ENCODE data around the gene SPSB2. TPM values are rescaled to one million over a fixed set of nuclear protein-coding genes. Genes with fewer than 3 reads are reported as not detected.

The SPSB2 gene
- total and polyA plus RNA-seq, 7 experiments from 2014 or later, result 5.1 to 20.2 (median 11.2) TPM

DNA sequence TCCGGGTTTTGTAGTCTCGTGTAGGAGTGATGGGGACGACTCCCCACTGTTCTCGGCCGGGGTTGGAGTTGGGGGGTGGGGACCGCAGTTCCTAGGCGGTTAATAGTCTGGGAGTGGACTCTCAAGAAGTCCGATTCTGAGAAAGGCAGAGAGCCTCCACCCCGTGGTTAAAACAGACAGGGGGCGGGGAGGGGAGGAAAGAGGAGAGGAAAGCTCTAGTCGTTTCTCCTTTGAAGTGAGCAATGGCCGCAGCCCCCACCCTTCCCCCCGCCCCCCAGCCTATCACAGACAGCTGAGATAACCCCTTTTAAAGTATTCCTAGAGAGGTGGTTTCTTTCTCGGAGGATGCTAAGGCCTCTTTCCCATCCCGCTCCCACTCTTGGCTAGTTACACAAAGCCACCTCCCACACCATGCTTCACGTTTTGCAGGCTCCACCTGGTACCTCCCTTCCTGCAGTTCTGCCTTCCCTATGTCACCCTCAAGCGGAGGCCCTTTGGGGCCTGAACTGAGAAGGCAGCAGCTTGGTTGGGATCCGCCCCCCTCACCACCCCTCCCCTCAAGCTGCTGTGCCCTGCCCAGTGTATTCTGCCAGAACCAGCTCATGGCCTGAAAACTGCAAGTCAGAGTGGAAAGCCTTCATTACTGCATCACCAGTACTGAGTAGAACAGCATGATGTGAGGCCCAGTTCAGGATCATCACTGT lies 20.3 kb downstream of the SPSB2 start:
- no peaks in the 10 kb centered on the region for H3K9me3 ChIP-seq (ENCODE audit: control insufficient read depth in 2 of 3, low read length in 3 of 3)
- Mint-ChIP-seq H3K27me3 (no peaks in the 10 kb centered on the region), H3K4me1 (peaks cover 18 to 36% (median 31%) of the 10 kb centered on the region in 7 donors), H3K9me3 (no peaks in the 10 kb centered on the region), H3K4me3 (peak overlapping the region; percentile 89 to 100 (median 94)), H3K27ac (peak overlapping the region; percentile 89 to 99 (median 97)), H3K36me3 (peaks cover 7 to 23% (median 7%) of the 10 kb centered on the region in 5 donors)
- peak overlapping the region; percentile 87 for H3K4me3 ChIP-seq (ENCODE audit: low read length)
- intact Hi-C loops (cut with micrococcal nuclease), result loop anchor here (1.0 to 5.0 kb wide), 22 partner anchors 14 to 360 kb away; partner anchors contain the start of genes CHD4 (in 2 of the 2), COPS7A (in 2 of the 2), EMG1 (in 2 of the 2) and ING4 (in 2 of the 2)
- H3K27ac ChIP-seq (ENCODE audit: low read depth, low read length), result peak overlapping the region; percentile 70
- peaks cover 10 to 29% (median 11%) of the 10 kb centered on the region in 3 experiments for H3K36me3 ChIP-seq (ENCODE audit: control insufficient read depth in 2 of 3, insufficient read depth in 3 of 3, low read length in 3 of 3)
- ChIA-PET POLR2A (interaction anchor here (0.6 to 4.4 kb wide), 29 partner anchors 8 to 1228 kb away, joined by 3 to 90 read pairs (median 9); partner anchors contain the start of genes C12orf57, CD4, COPS7A and MLF2), CTCF (interaction anchor here (0.6 to 5.3 kb wide), 11 partner anchors 12 to 499 kb away, joined by 3 to 40 read pairs (median 5); partner anchors contain the start of genes MLF2, SPSB2 and TPI1)
- DNase-seq (peak in 8 of 9 donors; percentile 38 to 73 (median 53)), ATAC-seq (no peak)
- H3K4me1 ChIP-seq (ENCODE audit: control insufficient read depth in 2 of 2, insufficient read depth in 2 of 2, low read length in 2 of 2), result peaks cover 16 to 18% of the 10 kb centered on the region in 2 donors
- no peaks in the 10 kb centered on the region for H3K27me3 ChIP-seq (ENCODE audit: control insufficient read depth in 2 of 2, insufficient read depth in 2 of 2, low read length in 2 of 2)

DNA sequence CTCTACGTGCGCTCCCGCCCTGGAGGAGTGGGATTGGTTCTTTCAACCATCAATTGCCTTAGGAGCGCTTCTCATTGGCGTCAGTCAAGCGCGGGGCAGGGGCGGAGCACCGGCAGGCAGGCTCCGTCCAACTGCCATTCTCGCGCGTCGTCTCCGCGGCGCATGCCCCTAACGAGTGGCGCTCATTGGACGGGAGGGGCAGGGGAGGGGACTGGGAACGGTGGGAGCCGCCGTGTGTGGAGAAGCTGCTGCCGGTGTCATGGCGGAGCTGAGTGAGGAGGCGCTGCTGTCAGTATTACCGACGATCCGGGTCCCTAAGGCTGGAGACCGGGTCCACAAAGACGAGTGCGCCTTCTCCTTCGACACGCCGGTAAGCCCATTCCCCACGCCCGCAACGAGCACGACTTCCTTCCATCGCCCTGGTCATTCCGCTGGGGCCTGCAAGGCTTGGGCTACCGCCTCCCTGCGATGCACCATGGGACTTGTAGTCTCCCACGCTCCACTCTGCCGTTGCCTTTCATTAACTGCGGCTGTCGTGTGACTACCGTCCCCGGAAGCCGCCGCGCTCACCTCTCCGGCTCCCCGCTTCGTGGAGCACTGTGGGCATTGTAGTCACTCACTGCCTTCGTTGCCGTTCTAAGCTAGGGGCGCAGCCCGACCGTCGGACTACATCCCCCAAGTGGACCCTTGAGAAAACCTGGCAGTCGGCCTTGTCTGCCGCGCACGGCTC lies 21.0 kb downstream of the SPSB2 start, which contains the start of gene USP5:
USP5 (plus strand) TSS at position 230 of the 730 bp plus-strand sequence; CDS start at position 260, 30 bp downstream.
- ChIA-PET POLR2A (interaction anchor here (0.6 to 4.4 kb wide), 42 partner anchors 9 to 1229 kb away, joined by 3 to 90 read pairs (median 4); partner anchors contain the start of genes C12orf57, CD4, COPS7A and ENO2), CTCF (interaction anchor here (0.6 to 5.3 kb wide), 17 partner anchors 13 to 256 kb away, joined by 3 to 40 read pairs (median 5); partner anchors contain the start of genes COPS7A, MLF2, SPSB2 and TPI1)
- Mint-ChIP-seq H3K4me3 (peak within 1 kb of the TSS; percentile 89 to 100 (median 94)), H3K27ac (peak within 1 kb of the TSS; percentile 89 to 99 (median 97)), H3K9me3 (no peaks in the 10 kb centered on the region), H3K36me3 (peaks cover 0 to 23% (median 0%) of the 10 kb centered on the region in 5 donors), H3K27me3 (no peaks in the 10 kb centered on the region), H3K4me1 (peaks cover 12 to 38% (median 28%) of the 10 kb centered on the region in 7 donors)
- peak within 1 kb of the TSS; percentile 87 for H3K4me3 ChIP-seq (ENCODE audit: low read length)
- H3K36me3 ChIP-seq (ENCODE audit: control insufficient read depth in 2 of 3, insufficient read depth in 3 of 3, low read length in 3 of 3), result peaks cover 4 to 21% (median 8%) of the 10 kb centered on the region in 3 experiments
- DNase-seq, result peak; percentile 87 to 100 (median 99)
- H3K4me1 ChIP-seq (ENCODE audit: control insufficient read depth in 2 of 2, insufficient read depth in 2 of 2, low read length in 2 of 2), result peaks cover 16 to 18% of the 10 kb centered on the region in 2 donors
- H3K27ac ChIP-seq (ENCODE audit: low read depth, low read length), result peak within 1 kb of the TSS; percentile 85
- intact Hi-C loops (cut with micrococcal nuclease), result loop anchor here (1.0 to 5.0 kb wide), 25 partner anchors 15 to 382 kb away; partner anchors contain the start of genes CHD4 (in 2 of the 2), COPS7A (in 2 of the 2), EMG1 (in 2 of the 2) and ING4 (in 2 of the 2)
- H3K9me3 ChIP-seq (ENCODE audit: control insufficient read depth in 2 of 3, low read length in 3 of 3), result no peaks in the 10 kb centered on the region
- peak; percentile 87 for ATAC-seq
- no peaks in the 10 kb centered on the region for H3K27me3 ChIP-seq (ENCODE audit: control insufficient read depth in 2 of 2, insufficient read depth in 2 of 2, low read length in 2 of 2)

DNA sequence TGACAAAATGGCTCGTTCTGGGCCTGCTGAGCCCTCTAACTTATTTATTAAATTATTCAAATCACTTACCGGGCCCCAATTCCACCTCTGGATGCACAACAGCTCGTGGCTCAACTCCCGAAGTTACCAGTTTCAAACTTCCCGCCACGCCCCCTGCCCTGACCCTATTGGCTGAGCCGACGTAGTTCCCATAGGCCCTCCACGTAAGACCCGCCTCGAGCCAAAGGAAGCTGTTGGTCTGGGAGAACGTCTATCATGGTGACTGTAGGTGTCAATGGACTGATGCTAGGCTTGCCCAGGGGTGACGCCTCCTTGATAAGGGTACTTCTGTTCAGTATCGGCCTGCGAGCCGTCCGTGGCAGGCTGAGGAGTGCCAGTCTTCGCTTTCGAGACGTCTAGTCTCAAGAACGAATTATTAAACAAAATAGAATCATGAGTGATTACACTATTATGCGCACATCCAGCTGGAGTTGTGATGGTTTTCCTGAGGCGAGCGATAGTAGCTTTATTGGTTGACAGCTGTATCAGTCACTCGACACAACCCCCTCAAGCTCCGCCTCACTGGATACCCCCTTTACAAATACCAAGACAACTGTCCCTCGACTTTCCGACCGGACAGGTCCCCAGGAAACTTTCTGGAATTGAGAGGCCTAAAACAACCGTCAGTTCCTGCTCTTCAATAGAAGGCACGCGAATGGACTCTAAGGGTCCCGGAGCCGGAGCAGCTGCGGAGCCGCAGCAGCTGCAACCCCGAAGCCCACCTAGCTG lies 21.8 kb downstream of the SPSB2 start, which contains the start of gene CDCA3:
CDCA3 (minus strand) TSS at position 134 of the 768 bp plus-strand sequence. CDS start 334 bp downstream, outside the sequence.
- H3K27me3 Mint-ChIP-seq, result no peaks in the 10 kb centered on the region
- DNase-seq, result peak; percentile 70 to 95 (median 89)
- ChIA-PET CTCF (interaction anchor here (0.6 to 5.3 kb wide), 18 partner anchors 13 to 255 kb away, joined by 3 to 40 read pairs (median 5); partner anchors contain the start of genes COPS7A, LPCAT3, SPSB2 and TPI1), POLR2A (interaction anchor here (0.5 to 4.4 kb wide), 40 partner anchors 9 to 1230 kb away, joined by 3 to 90 read pairs (median 4); partner anchors contain the start of genes C12orf57, CD4, COPS7A and ENO2)
- H3K4me1 Mint-ChIP-seq, result peaks cover 12 to 38% (median 28%) of the 10 kb centered on the region in 7 donors
- peak within 1 kb of the TSS; percentile 89 to 99 (median 97) for H3K27ac Mint-ChIP-seq
- peaks cover 0 to 26% (median 0%) of the 10 kb centered on the region in 5 donors for H3K36me3 Mint-ChIP-seq
- H3K36me3 ChIP-seq (ENCODE audit: control insufficient read depth in 2 of 3, insufficient read depth in 3 of 3, low read length in 3 of 3), result peaks cover 0 to 14% (median 5%) of the 10 kb centered on the region in 3 experiments
- H3K27me3 ChIP-seq (ENCODE audit: control insufficient read depth in 2 of 2, insufficient read depth in 2 of 2, low read length in 2 of 2), result no peaks in the 10 kb centered on the region
- peak within 1 kb of the TSS; percentile 85 for H3K27ac ChIP-seq (ENCODE audit: low read depth, low read length)
- peak; percentile 60 for ATAC-seq
- intact Hi-C loops (cut with micrococcal nuclease), result loop anchor here (1.0 to 5.0 kb wide), 8 partner anchors 16 to 381 kb away; partner anchors contain the start of genes VAMP1 (in 2 of the 2), C1RL (in 1 of the 2), LPCAT3 (in 1 of the 2) and MLF2 (in 1 of the 2)
- H3K4me3 Mint-ChIP-seq, result peak within 1 kb of the TSS; percentile 89 to 100 (median 94)
- H3K9me3 Mint-ChIP-seq, result no peaks in the 10 kb centered on the region
- no peaks in the 10 kb centered on the region for H3K9me3 ChIP-seq (ENCODE audit: control insufficient read depth in 2 of 3, low read length in 3 of 3)
- H3K4me3 ChIP-seq (ENCODE audit: low read length), result peak within 1 kb of the TSS; percentile 87
- H3K4me1 ChIP-seq (ENCODE audit: control insufficient read depth in 2 of 2, insufficient read depth in 2 of 2, low read length in 2 of 2), result peaks cover 16 to 18% of the 10 kb centered on the region in 2 donors

DNA sequence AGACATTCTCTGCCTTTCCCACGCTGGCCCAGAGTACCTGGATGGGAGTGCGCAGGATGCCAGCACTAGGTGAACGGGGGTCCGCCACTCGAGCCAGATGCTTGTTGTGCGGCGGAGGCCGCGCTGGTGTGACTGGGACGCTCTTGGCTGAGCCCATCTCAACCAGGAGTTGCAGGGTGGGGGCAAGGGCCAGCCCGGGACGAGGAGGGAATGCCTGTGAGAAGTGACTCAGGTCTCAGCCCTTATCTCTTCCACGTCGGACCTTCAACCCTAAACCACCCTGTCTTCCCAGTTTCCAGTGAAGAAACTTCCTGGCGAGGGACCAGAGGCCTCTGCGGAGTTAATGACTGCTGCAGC lies 22.3 kb downstream of the SPSB2 start:
- Histone ChIP-seq H3K27ac (ENCODE audit: low read depth, low read length) (no peak overlapping the region), H3K36me3 (ENCODE audit: control insufficient read depth in 2 of 3, insufficient read depth in 3 of 3, low read length in 3 of 3) (peaks cover 0 to 8% (median 4%) of the 10 kb centered on the region in 3 experiments), H3K9me3 (ENCODE audit: control insufficient read depth in 2 of 3, low read length in 3 of 3) (no peaks in the 10 kb centered on the region), H3K27me3 (ENCODE audit: control insufficient read depth in 2 of 2, insufficient read depth in 2 of 2, low read length in 2 of 2) (no peaks in the 10 kb centered on the region), H3K4me1 (ENCODE audit: control insufficient read depth in 2 of 2, insufficient read depth in 2 of 2, low read length in 2 of 2) (peaks cover 16 to 18% of the 10 kb centered on the region in 2 donors), H3K4me3 (ENCODE audit: low read length) (no peak overlapping the region)
- no peak for DNase-seq
- H3K9me3 Mint-ChIP-seq, result no peaks in the 10 kb centered on the region
- ChIA-PET POLR2A (interaction anchor here (1.0 to 4.4 kb wide), 22 partner anchors 8 to 162 kb away, joined by 3 to 90 read pairs (median 12); partner anchors contain the start of genes C12orf57, CD4, COPS7A and MLF2), CTCF (interaction anchor here (0.8 to 5.3 kb wide), 6 partner anchors 15 to 167 kb away, joined by 3 to 40 read pairs (median 6); partner anchors contain the start of genes COPS7A, LPCAT3, SPSB2 and TPI1)
- peak overlapping the region in 7 of 10 donors; percentile 58 to 98 (median 94) for H3K4me3 Mint-ChIP-seq
- peaks cover 12 to 38% (median 27%) of the 10 kb centered on the region in 7 donors for H3K4me1 Mint-ChIP-seq
- peaks cover 0 to 26% (median 0%) of the 10 kb centered on the region in 5 donors for H3K36me3 Mint-ChIP-seq
- ATAC-seq, result no peak
- intact Hi-C loops (cut with micrococcal nuclease), result loop anchor here (1.0 to 5.0 kb wide), 8 partner anchors 15 to 380 kb away; partner anchors contain the start of genes VAMP1 (in 2 of the 2), C1RL (in 1 of the 2), LPCAT3 (in 1 of the 2) and MLF2 (in 1 of the 2)
- H3K27me3 Mint-ChIP-seq, result no peaks in the 10 kb centered on the region
- H3K27ac Mint-ChIP-seq, result peak overlapping the region in 7 of 9 donors; percentile 89 to 99 (median 96)

DNA sequence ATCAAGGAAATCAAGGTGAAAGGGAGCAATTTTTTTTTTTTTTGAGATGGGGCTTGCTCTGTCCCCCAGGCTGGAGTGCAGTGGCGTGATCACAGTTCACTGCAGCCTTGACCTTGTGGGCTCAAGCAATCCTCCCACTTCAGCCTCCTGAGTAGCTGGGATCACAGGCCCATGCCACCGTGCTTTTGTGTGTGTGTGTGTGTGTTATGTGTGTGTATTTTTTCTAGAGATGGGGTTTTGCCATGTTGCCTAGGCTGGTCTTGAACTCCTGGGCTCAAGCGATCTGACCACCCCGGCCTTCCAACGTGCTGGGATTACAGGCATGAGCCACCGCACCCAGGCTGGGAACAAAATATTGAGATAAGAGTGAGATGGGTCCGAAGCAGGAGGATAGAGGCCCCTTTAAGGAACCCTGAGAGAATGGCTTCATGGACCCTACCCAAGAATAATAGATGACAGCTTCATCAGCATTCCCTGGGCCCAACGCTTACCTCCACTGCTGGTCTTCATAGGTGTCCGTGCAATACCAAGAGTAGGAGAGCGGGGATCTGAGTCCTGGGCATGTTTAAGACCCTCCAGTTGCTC lies 23.0 kb downstream of the SPSB2 start:
- no peak overlapping the region for H3K27ac ChIP-seq (ENCODE audit: low read depth, low read length)
- Mint-ChIP-seq H3K4me1 (peaks cover 12 to 38% (median 26%) of the 10 kb centered on the region in 7 donors), H3K4me3 (peak overlapping the region in 4 of 10 donors; percentile 8 to 95 (median 42)), H3K27me3 (no peaks in the 10 kb centered on the region), H3K27ac (peak overlapping the region in 3 of 9 donors; percentile 45 to 87 (median 64)), H3K36me3 (peaks cover 0 to 25% (median 1%) of the 10 kb centered on the region in 5 donors), H3K9me3 (no peaks in the 10 kb centered on the region)
- no peaks in the 10 kb centered on the region for H3K9me3 ChIP-seq (ENCODE audit: control insufficient read depth in 2 of 3, low read length in 3 of 3)
- intact Hi-C loops (cut with micrococcal nuclease), result loop anchor here (2.0 to 5.0 kb wide), 3 partner anchors 257 to 379 kb away; partner anchors contain the start of genes C1RL (in 1 of the 2), PEX5 (in 1 of the 2) and VAMP1 (in 1 of the 2)
- H3K4me1 ChIP-seq (ENCODE audit: control insufficient read depth in 2 of 2, insufficient read depth in 2 of 2, low read length in 2 of 2), result peaks cover 16 to 18% of the 10 kb centered on the region in 2 donors
- no peaks in the 10 kb centered on the region for H3K27me3 ChIP-seq (ENCODE audit: control insufficient read depth in 2 of 2, insufficient read depth in 2 of 2, low read length in 2 of 2)
- POLR2A ChIA-PET, result interaction anchor here (0.6 to 3.6 kb wide), 5 partner anchors 9 to 145 kb away, joined by 3 to 20 read pairs (median 3); partner anchors contain the start of gene COPS7A
- ATAC-seq (no peak), DNase-seq (no peak)
- H3K36me3 ChIP-seq (ENCODE audit: control insufficient read depth in 2 of 3, insufficient read depth in 3 of 3, low read length in 3 of 3), result peaks cover 0 to 4% (median 2%) of the 10 kb centered on the region in 3 experiments
- no peak overlapping the region for H3K4me3 ChIP-seq (ENCODE audit: low read length)
- CTCF ChIA-PET, result interaction anchor here (2.0 to 4.0 kb wide), 2 partner anchors 18 to 21 kb away, joined by 5 to 31 read pairs; partner anchors contain the start of genes P3H3 and TPI1

Data from naive thymus-derived CD4-positive, alpha-beta T cell (primary cell).